ENCODE data around the gene LRGUK.

The LRGUK gene

GRCh38 chr7:134188311-134188710, 61.2 kb downstream of the LRGUK start:
- Histone ChIP-seq H4K91ac (ENCODE audit: low read length) (no peak overlapping the region), H2AK5ac (ENCODE audit: low read length, severe bottlenecking) (no peak overlapping the region), H3K79me1 (replicated peaks; ENCODE audit: low read length, poor library complexity, severe bottlenecking) (no peaks in the 10 kb centered on the region), H3K23ac (ENCODE audit: low read length in 2 of 2) (no peak overlapping the region), H3K4ac (ENCODE audit: low read depth in 1 of 2, low read length in 2 of 2) (no peak overlapping the region), H2BK12ac (ENCODE audit: low read length in 2 of 2) (no peak overlapping the region), H3K36me3 (ENCODE audit: control insufficient read depth in 1 of 2, insufficient read depth in 2 of 2, low read depth in 1 of 2, low read length in 2 of 2) (no peaks in the 10 kb centered on the region), H3K4me1 (ENCODE audit: control insufficient read depth, insufficient read depth, low read depth, low read length) (no peaks in the 10 kb centered on the region), H4K8ac (ENCODE audit: low read length) (no peak overlapping the region), H2BK120ac (ENCODE audit: low read depth, low read length) (no peak overlapping the region), H3K4me3 (ENCODE audit: insufficient read depth in 1 of 2, low read depth in 1 of 2, low read length in 2 of 2) (no peak overlapping the region), H3K9me3 (ENCODE audit: control insufficient read depth, low read length) (no peaks in the 10 kb centered on the region), H3K27me3 (ENCODE audit: control insufficient read depth in 1 of 2, insufficient read depth in 1 of 2, low read length in 2 of 2) (no peaks in the 10 kb centered on the region), H2AFZ (ENCODE audit: low read depth, low read length) (no peak overlapping the region), H3K27ac (ENCODE audit: low read length, poor library complexity, severe bottlenecking) (no peak overlapping the region), H3K14ac (ENCODE audit: low read length in 2 of 2) (no peak overlapping the region), H3K9ac (ENCODE audit: low read length) (no peak overlapping the region), H2BK15ac (ENCODE audit: low read depth, poor library complexity, severe bottlenecking) (no peak overlapping the region), H3K4me2 (ENCODE audit: low read length, poor library complexity, severe bottlenecking) (no peak overlapping the region), H2BK5ac (ENCODE audit: low read depth, low read length, poor library complexity, severe bottlenecking) (no peak overlapping the region), H3K18ac (ENCODE audit: low read depth in 1 of 2, low read length in 2 of 2) (no peak overlapping the region)
- DNase-seq = no peak
- 91% methylated on average over 4 of the region's 4 CpGs for WGBS

GRCh38 chr7:134189559-134189958, 62.4 kb downstream of the LRGUK start:
- DNase-seq = no peak
- Histone ChIP-seq H4K8ac (ENCODE audit: low read length) (no peak overlapping the region), H3K4me1 (ENCODE audit: control insufficient read depth, insufficient read depth, low read depth, low read length) (no peaks in the 10 kb centered on the region), H4K91ac (ENCODE audit: low read length) (no peak overlapping the region), H2BK15ac (ENCODE audit: low read depth, poor library complexity, severe bottlenecking) (no peak overlapping the region), H3K14ac (ENCODE audit: low read length in 2 of 2) (no peak overlapping the region), H2BK120ac (ENCODE audit: low read depth, low read length) (no peak overlapping the region), H2BK12ac (ENCODE audit: low read length in 2 of 2) (no peak overlapping the region), H3K9me3 (ENCODE audit: control insufficient read depth, low read length) (no peaks in the 10 kb centered on the region), H2BK5ac (ENCODE audit: low read depth, low read length, poor library complexity, severe bottlenecking) (no peak overlapping the region), H2AK5ac (ENCODE audit: low read length, severe bottlenecking) (no peak overlapping the region), H3K27me3 (ENCODE audit: control insufficient read depth in 1 of 2, insufficient read depth in 1 of 2, low read length in 2 of 2) (no peaks in the 10 kb centered on the region), H3K18ac (ENCODE audit: low read depth in 1 of 2, low read length in 2 of 2) (no peak overlapping the region), H3K4ac (ENCODE audit: low read depth in 1 of 2, low read length in 2 of 2) (no peak overlapping the region), H3K23ac (ENCODE audit: low read length in 2 of 2) (no peak overlapping the region), H3K9ac (ENCODE audit: low read length) (no peak overlapping the region), H3K4me2 (ENCODE audit: low read length, poor library complexity, severe bottlenecking) (no peak overlapping the region), H2AFZ (ENCODE audit: low read depth, low read length) (no peak overlapping the region), H3K36me3 (ENCODE audit: control insufficient read depth in 1 of 2, insufficient read depth in 2 of 2, low read depth in 1 of 2, low read length in 2 of 2) (no peaks in the 10 kb centered on the region), H3K27ac (ENCODE audit: low read length, poor library complexity, severe bottlenecking) (no peak overlapping the region), H3K79me1 (replicated peaks; ENCODE audit: low read length, poor library complexity, severe bottlenecking) (no peaks in the 10 kb centered on the region), H3K4me3 (ENCODE audit: insufficient read depth in 1 of 2, low read depth in 1 of 2, low read length in 2 of 2) (no peak overlapping the region)

- H3K9ac ChIP-seq (ENCODE audit: low read length) = no peak overlapping the region
- H2AK5ac ChIP-seq (ENCODE audit: low read length, severe bottlenecking) = no peak overlapping the region
- no peak overlapping the region for H3K23ac ChIP-seq (ENCODE audit: low read length in 2 of 2)
- no peak overlapping the region for H3K4me3 ChIP-seq (ENCODE audit: insufficient read depth in 1 of 2, low read depth in 1 of 2, low read length in 2 of 2)
- no peak overlapping the region for H2BK12ac ChIP-seq (ENCODE audit: low read length in 2 of 2)
- no peak overlapping the region for H4K8ac ChIP-seq (ENCODE audit: low read length)
- no peaks in the 10 kb centered on the region for H3K9me3 ChIP-seq (ENCODE audit: control insufficient read depth, low read length)
- H3K4ac ChIP-seq (ENCODE audit: low read depth in 1 of 2, low read length in 2 of 2) = no peak overlapping the region
- H2BK120ac ChIP-seq (ENCODE audit: low read depth, low read length) = no peak overlapping the region
- H3K27ac ChIP-seq (ENCODE audit: low read length, poor library complexity, severe bottlenecking) = no peak overlapping the region
- H2AFZ ChIP-seq (ENCODE audit: low read depth, low read length) = no peak overlapping the region
- H3K79me1 ChIP-seq (replicated peaks; ENCODE audit: low read length, poor library complexity, severe bottlenecking) = no peaks in the 10 kb centered on the region
- H4K91ac ChIP-seq (ENCODE audit: low read length) = no peak overlapping the region
- WGBS = 100% methylated on average over 3 of the region's 3 CpGs
- no peak overlapping the region for H3K18ac ChIP-seq (ENCODE audit: low read depth in 1 of 2, low read length in 2 of 2)
- DNase-seq = no peak
- no peak overlapping the region for H2BK5ac ChIP-seq (ENCODE audit: low read depth, low read length, poor library complexity, severe bottlenecking)
- H3K14ac ChIP-seq (ENCODE audit: low read length in 2 of 2) = no peak overlapping the region
- H3K36me3 ChIP-seq (ENCODE audit: control insufficient read depth in 1 of 2, insufficient read depth in 2 of 2, low read depth in 1 of 2, low read length in 2 of 2) = no peaks in the 10 kb centered on the region
- H2BK15ac ChIP-seq (ENCODE audit: low read depth, poor library complexity, severe bottlenecking) = no peak overlapping the region
- H3K4me1 ChIP-seq (ENCODE audit: control insufficient read depth, insufficient read depth, low read depth, low read length) = no peaks in the 10 kb centered on the region
- H3K27me3 ChIP-seq (ENCODE audit: control insufficient read depth in 1 of 2, insufficient read depth in 1 of 2, low read length in 2 of 2) = no peaks in the 10 kb centered on the region
- no peak overlapping the region for H3K4me2 ChIP-seq (ENCODE audit: low read length, poor library complexity, severe bottlenecking)
Observed at GRCh38 chr7:134191876-134192275, 64.7 kb downstream of the LRGUK start.

GRCh38 chr7:134193240-134193639, 66.1 kb downstream of the LRGUK start:
- no peak overlapping the region for H2BK120ac ChIP-seq (ENCODE audit: low read depth, low read length)
- H4K91ac ChIP-seq (ENCODE audit: low read length) = no peak overlapping the region
- no peaks in the 10 kb centered on the region for H3K36me3 ChIP-seq (ENCODE audit: control insufficient read depth in 1 of 2, insufficient read depth in 2 of 2, low read depth in 1 of 2, low read length in 2 of 2)
- no peak overlapping the region for H2BK12ac ChIP-seq (ENCODE audit: low read length in 2 of 2)
- H4K8ac ChIP-seq (ENCODE audit: low read length) = no peak overlapping the region
- no peak overlapping the region for H3K4ac ChIP-seq (ENCODE audit: low read depth in 1 of 2, low read length in 2 of 2)
- H3K9me3 ChIP-seq (ENCODE audit: control insufficient read depth, low read length) = no peaks in the 10 kb centered on the region
- H2BK5ac ChIP-seq (ENCODE audit: low read depth, low read length, poor library complexity, severe bottlenecking) = no peak overlapping the region
- H2AFZ ChIP-seq (ENCODE audit: low read depth, low read length) = no peak overlapping the region
- H3K23ac ChIP-seq (ENCODE audit: low read length in 2 of 2) = no peak overlapping the region
- no peaks in the 10 kb centered on the region for H3K79me1 ChIP-seq (replicated peaks; ENCODE audit: low read length, poor library complexity, severe bottlenecking)
- no peaks in the 10 kb centered on the region for H3K4me1 ChIP-seq (ENCODE audit: control insufficient read depth, insufficient read depth, low read depth, low read length)
- no CpG with 5 or more reads among the region's 1 CpG for WGBS
- no peak overlapping the region for H3K18ac ChIP-seq (ENCODE audit: low read depth in 1 of 2, low read length in 2 of 2)
- H3K4me3 ChIP-seq (ENCODE audit: insufficient read depth in 1 of 2, low read depth in 1 of 2, low read length in 2 of 2) = no peak overlapping the region
- H3K27ac ChIP-seq (ENCODE audit: low read length, poor library complexity, severe bottlenecking) = no peak overlapping the region
- no peak overlapping the region for H2BK15ac ChIP-seq (ENCODE audit: low read depth, poor library complexity, severe bottlenecking)
- no peak overlapping the region for H2AK5ac ChIP-seq (ENCODE audit: low read length, severe bottlenecking)
- H3K14ac ChIP-seq (ENCODE audit: low read length in 2 of 2) = no peak overlapping the region
- no peak overlapping the region for H3K9ac ChIP-seq (ENCODE audit: low read length)
- no peak overlapping the region for H3K4me2 ChIP-seq (ENCODE audit: low read length, poor library complexity, severe bottlenecking)
- no peaks in the 10 kb centered on the region for H3K27me3 ChIP-seq (ENCODE audit: control insufficient read depth in 1 of 2, insufficient read depth in 1 of 2, low read length in 2 of 2)
- DNase-seq = no peak

Measured in mesenchymal stem cell (in vitro differentiated cells and primary cell).